ENCODE results near the gene ITPKB.

Gene ITPKB

GRCh38 chr1:226682871-226683814 lies 55.9 kb downstream of the ITPKB start:
- no peak for DNase-seq

- no peak for DNase-seq
Observed at GRCh38 chr1:226681652-226682493, 57.2 kb downstream of the ITPKB start.

GRCh38 chr1:226680653-226681052 lies 58.4 kb downstream of the ITPKB start:
- no peak for DNase-seq

GRCh38 chr1:226679853-226680516 lies 59.1 kb downstream of the ITPKB start:
- DNase-seq, result peak; percentile 84

- no peak for DNase-seq
Observed at GRCh38 chr1:226679262-226679661, 59.8 kb downstream of the ITPKB start.

- no peak for DNase-seq
Observed at GRCh38 chr1:226678701-226679100, 60.4 kb downstream of the ITPKB start.

GRCh38 chr1:226678251-226678650 lies 60.8 kb downstream of the ITPKB start:
- DNase-seq, result no peak

- DNase-seq, result peak; percentile 83
Observed at GRCh38 chr1:226677027-226678020, 61.8 kb downstream of the ITPKB start.

- no peak for DNase-seq
Observed at GRCh38 chr1:226676381-226676780, 62.7 kb downstream of the ITPKB start.

- no peak for DNase-seq
Observed at GRCh38 chr1:226675715-226676357, 63.2 kb downstream of the ITPKB start.

GRCh38 chr1:226674892-226675714 lies 64.0 kb downstream of the ITPKB start:
- DNase-seq, result no peak

GRCh38 chr1:226672339-226672762 lies 66.7 kb downstream of the ITPKB start:
- no peak for DNase-seq

GRCh38 chr1:226671277-226671676 lies 67.8 kb downstream of the ITPKB start:
- DNase-seq, result no peak

GRCh38 chr1:226670073-226670472 lies 69.0 kb downstream of the ITPKB start:
- no peak for DNase-seq

GRCh38 chr1:226668173-226668560 lies 70.9 kb downstream of the ITPKB start:
- DNase-seq, result no peak

GRCh38 chr1:226666692-226667091 lies 72.4 kb downstream of the ITPKB start:
- no peak for DNase-seq

- no peak for DNase-seq
Observed at GRCh38 chr1:226666164-226666506, 72.9 kb downstream of the ITPKB start.

GRCh38 chr1:226665505-226666163 lies 73.4 kb downstream of the ITPKB start:
- DNase-seq, result no peak

GRCh38 chr1:226664413-226665101 lies 74.5 kb downstream of the ITPKB start:
- peak; percentile 88 for DNase-seq

Measured in fibroblast of skin of right biceps (primary cell).